GM12874 (cell line): ENCODE results near the gene STAP2.

ENCODE experiments used
- CTCF ChIP-seq: IDR thresholded peaks from 2 replicates; pipeline ENCODE4 v1.5.1; 2011; ENCODE audit warnings: low read depth, mild to moderate bottlenecking, control low read depth, low read length, moderate library complexity; ENCODE audit not compliant: insufficient read depth

STAP2 gene

GRCh38 chr19:4337906-4338440 is 654 bp downstream of the STAP2 start:
- TF ChIP-seq CTCF: no peak

GRCh38 chr19:4334929-4335570 is 3.6 kb downstream of the STAP2 start:
- no peak for TF ChIP-seq CTCF

GRCh38 chr19:4329858-4330257 is 8.8 kb downstream of the STAP2 start:
- TF ChIP-seq CTCF: no peak

- no peak for TF ChIP-seq CTCF
Observed at GRCh38 chr19:4328243-4328990, 10.2 kb downstream of the STAP2 start.

- no peak for TF ChIP-seq CTCF
Observed at GRCh38 chr19:4327877-4328242, 10.8 kb downstream of the STAP2 start.

GRCh38 chr19:4327252-4327876 is 11.3 kb downstream of the STAP2 start:
- TF ChIP-seq CTCF: no peak

- TF ChIP-seq CTCF: no peak
Observed at GRCh38 chr19:4326837-4327251, 11.8 kb downstream of the STAP2 start.
